HG03139 (cell line): ENCODE results near the gene SCRN1.

ENCODE experiments used
- ATAC-seq: cut with Tn5 transposase; IDR thresholded peaks from one replicate; pipeline ENCODE4 v1.9.1; 2021; ENCODE audit not compliant: unreplicated experiment

Gene SCRN1

DNA sequence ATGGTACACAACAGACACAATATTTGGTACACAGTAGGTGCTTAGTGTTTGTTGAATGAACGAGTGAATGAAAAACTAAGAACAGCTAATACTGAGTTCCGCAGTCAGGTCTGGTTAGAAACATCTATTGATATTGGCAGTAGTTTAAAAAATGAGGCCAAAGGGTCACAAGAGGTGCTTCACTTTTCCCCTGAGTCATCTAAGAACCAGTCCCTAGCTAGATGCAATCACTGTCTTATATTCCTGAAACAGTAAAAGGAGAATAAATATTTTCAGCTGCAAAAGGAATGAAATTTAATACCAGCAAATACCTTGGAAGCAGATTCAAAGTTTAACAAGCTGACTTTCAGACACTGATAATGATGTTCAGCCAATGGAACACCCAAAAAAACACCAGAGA lies 54.5 kb downstream of the SCRN1 start:
- no peak for ATAC-seq

DNA sequence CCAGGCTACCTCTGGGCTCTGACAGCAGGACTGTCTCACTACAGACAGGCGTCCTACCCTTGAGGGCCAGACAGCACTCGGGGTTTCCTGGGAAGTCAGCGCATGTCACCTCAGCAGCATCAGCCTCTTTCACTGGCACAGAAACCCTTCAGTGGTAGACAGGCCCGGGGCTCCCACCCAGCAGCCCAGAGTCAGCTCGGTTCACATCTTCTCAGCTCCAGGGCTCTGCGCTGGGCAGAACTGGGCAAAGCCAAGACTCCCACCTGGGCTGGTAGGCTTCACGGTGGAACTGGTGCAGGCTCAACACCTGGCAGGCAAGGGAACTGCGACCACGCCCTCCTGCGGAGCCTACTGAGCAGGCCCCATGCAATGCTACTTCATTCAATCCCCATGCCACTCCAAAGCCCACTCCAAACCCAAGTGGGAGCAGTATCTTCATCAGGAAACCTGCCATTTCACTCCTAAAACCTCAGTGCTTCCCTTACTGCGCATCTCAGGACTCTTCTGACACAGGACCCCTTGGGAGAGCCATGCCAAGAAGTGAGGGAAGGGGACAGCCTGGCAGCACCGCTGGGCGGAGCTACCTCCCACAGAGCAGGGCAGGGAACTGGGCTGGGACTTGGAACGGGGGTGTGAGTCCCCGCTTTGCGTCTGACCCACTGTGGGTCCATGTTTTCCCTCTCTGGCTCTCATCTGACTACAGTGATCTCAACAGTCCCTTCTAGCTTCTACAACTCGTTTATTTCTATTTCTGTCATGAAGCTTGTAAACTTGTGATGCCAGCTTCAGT lies 60.4 kb downstream of the SCRN1 start:
- ATAC-seq = no peak

DNA sequence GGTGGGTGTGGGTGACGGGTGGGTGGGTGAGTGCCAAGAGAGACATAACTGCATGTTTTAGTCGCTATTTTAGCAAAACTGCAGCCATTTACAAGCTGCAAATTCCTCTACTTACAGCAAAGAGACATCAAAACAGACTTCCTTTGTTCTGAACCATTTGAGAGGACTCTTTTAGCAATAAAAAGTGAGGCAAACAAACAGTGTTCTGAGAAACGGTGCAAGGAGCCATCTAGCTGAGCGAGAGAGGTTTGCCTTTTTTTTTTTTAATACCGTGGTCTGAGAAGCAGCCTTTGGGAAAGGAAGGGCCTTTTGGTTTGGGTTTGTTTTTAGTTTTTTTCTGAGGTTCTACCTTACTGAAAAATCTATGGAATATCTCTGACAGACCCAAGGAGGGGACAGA lies 62.9 kb downstream of the SCRN1 start:
- ATAC-seq = no peak

DNA sequence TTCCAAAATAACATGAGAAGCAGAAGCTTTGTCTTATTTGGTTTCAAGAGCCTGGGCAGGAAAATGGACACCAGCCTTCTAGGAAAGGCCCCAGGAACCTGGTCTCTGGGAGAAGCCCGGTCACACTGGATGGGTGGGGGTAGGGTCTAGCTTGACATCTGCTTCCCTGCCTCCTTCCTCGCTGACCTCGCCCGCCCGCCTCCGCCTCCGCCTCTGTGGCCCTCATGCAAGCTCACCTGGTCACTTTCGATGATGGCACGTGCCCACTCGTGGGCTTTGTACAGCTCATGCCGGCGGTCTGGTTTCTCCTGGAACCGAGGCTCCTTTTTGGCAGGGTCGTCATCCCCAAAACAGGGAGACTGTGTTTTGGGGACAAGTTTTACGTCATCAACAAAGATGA lies 63.4 kb downstream of the SCRN1 start:
- no peak for ATAC-seq

DNA sequence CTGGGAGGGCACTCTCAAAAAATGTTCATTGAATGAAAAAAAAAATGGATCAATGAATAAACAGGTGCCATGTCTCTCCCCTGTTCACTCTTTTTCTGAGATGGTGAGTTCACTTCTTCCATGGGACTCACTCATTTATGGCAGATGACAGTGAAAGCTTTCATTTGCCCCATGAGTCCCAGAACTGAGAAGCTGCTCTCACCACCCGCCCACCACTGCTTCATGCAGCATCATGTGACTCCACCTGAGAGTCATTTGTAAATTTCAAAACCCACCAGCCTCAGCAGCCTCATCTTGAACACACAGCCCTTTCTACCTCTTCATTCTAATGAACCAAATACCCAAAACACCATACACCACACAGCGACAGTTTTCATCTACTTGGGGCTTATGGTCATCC lies 64.9 kb downstream of the SCRN1 start:
- no peak for ATAC-seq

DNA sequence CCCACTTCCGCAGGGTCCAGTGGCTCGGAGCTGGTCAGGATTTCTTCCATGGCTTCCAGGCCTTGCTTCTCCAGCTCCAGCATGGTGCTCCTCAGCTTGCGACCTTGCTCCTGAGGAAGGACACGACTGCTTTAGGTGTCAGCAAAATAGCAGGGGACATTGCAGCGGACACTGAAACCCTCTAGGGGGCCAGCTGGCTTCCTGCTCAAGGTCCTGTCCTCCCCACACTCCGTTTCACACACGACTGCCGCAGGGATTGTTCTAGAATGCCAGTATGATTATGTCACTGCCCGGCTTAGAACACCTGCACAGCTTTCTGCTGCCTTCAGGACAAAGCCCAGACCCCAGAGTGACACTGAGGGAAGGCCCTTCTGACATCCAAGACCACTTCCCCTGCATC lies 65.6 kb downstream of the SCRN1 start:
- ATAC-seq = no peak

DNA sequence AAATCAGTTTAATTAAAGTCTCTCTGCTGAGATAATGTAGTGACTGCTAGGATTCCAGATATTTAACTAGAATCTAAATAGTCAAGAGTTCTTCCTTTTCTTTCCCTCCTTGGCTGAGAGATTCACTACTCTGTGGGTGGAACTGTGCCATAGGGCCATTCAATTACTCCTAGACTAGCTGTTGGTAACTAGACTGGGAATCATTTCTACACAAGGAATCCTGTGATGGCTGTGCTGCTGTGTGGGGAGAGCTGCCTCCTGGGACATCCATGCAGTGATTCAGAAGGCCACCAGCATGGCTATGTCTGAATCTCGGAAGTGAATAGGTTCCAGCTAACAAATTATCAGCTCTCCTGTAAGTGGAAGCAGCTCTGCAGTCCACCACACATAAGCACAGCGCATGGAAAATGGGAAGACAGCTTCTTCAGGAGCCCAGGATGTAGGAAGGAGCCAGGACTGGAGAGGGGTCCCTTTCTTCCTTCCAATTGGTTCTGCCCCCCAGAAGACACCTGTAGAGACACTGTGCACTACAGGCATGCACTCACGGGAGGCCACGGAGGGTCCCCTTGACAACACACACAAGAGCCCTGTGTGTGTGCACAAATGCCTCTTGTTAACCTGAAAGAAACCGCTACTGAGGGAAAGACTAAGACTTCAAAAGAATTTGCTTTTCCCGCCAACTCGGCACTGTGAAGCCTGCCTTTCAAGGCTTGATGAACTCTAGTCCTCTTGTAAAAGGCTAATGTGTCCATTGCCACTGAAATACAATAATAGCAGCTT lies 66.5 kb downstream of the SCRN1 start:
- no peak for ATAC-seq

DNA sequence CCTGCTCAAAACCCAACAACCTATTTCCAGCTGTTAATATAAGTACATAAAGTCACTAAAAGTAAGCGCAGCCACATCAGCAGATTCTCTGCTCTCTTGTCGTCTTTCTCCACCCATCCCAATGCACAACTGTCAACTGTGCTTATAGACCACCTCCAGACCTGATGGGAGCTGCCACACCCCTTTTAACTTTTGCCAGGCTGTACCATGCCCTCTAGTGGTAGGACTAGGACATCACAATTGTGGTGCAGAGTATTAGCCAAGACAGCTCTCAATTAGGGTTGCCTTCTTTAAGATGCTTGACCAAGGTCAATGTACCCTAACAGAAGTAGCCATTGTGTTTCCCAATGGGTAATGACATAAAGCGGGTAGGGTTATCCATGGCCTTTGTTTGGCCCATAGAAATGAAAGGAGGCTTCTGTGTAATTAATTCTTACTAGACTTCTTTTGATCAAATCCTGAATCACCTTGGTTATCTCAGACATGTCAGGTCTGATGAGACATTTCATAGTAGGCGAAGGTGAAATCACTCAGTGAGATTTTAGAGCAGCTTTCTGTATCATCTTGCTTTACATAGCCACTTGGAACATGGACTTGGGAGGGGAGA lies 68.1 kb downstream of the SCRN1 start:
- ATAC-seq = peak; percentile 69

DNA sequence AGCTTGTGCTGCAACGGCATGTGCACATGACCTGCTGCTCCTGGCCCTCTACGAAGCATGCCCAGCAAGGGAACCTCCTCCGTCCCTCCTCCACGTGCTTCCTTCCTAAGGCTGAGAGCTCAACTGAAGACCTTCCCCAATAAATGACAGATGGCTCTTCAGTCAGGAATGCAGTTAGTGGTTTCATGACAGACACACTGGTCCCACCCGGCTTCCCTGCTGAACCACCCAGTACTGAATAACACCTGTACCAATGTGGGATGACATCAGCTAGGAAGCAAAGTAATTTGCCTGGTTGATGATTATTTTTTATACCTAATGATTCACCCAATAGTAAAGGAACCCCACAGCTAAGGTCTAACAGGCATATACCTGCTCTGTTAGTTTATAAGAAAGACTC lies 69.1 kb downstream of the SCRN1 start:
- ATAC-seq = no peak

DNA sequence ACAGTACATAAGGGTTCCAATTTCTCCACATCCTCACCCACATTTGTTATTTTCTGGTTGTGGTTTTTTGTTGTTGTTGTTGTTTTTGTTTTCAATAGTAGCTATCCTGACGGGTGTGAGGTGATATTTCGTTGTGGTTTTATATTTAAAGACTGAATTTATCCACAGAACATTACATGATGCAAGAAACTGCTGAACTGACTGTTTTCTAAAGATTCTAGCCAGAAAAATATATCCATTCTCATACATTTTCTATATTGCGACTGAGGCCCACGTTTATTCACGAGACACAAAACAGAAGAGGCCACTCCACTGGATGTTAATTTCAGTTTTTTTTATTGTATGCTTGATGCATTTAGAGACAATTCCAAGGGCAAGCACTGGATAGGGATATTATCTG lies 69.8 kb downstream of the SCRN1 start:
- no peak for ATAC-seq

DNA sequence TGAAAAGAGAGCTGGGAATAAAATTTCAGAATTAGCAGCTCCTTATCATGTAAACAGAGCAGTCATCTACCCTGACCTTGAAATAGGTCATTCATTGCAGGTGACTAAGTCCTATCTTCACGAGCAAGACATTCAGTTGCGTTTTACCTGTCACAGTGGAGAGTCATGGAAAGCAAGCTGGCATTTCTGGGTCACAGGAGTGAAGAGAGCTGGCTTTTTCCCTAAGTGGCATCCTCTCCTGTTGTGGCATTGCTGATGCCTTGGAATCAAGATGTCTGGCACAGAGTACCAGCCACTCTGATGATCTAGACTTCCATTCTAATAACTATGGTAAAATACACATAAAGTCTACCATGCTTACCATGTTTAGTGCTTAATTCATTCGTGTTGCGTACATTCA lies 70.8 kb downstream of the SCRN1 start:
- ATAC-seq = no peak

DNA sequence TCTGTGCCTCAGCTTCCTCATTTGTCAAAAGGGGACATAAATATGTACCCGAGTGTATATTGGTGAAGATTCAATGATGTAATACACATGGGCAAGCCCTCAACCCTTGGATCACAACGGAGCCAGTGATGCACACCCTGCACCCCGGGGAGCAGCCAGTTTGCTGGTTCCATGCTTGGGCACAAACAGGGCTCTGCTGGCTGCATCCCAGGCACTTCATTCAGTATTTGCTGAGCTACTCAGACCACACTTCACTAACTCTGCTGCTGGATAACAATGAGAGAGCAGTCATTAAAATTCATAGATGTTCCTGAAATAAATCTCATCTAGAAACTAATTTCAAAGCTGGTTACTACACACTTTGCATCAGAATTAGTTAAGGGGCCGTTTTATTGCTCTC lies 72.0 kb downstream of the SCRN1 start:
- ATAC-seq = no peak

DNA sequence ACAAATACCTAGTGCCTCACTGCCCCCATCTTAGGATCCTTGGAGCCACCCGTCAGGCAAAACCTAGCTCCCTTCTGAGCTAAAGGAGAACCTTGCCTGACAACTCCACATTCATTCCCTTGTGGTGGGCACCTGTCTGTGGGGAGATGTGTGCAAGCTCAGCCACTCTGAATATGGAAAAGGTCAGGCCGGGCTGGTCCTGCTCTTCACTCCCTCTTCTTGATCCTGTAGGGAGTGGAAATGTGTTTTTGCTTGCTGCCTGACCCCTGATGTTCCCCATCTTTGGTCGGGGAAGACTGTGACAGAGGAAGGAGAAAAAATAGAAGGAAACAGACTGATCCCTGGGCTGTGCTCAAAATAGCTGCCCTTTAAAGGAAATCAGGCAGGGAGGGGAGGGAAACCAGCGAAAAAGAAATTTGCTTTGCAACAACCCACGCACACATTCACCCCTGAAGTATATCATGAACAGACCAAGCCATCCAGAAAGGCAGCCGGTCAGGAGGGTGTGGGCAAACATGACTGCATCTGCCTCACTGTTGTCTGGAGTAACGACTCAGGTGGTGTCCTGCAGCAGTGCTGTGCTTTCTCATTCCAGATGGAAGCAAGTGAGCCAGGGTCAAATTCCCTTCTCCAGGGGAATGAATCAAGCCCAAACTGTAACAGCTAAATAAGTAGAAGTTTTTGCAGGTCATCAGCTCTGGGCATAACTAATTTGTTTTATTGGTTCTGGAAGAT lies 74.0 kb downstream of the SCRN1 start:
- ATAC-seq = no peak

DNA sequence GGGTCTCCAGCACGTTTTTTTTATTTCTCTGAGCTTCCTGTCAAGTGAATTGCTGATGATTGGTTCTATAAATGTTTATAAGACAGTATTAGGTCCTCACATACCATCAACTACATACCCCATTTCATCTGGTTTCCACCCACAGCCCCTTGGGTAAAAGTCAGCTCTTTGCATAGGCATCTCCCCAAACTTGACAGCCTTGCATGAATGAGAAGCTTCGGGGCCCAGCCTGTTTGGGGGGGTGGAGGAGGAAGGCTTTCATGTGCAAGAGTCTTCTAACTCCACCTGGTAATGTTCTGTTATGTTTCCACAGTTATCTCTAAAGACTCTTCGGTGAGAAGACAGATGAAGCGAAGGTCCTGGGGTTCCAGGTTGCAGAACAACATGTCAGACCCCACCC lies 75.4 kb downstream of the SCRN1 start:
- no peak for ATAC-seq

DNA sequence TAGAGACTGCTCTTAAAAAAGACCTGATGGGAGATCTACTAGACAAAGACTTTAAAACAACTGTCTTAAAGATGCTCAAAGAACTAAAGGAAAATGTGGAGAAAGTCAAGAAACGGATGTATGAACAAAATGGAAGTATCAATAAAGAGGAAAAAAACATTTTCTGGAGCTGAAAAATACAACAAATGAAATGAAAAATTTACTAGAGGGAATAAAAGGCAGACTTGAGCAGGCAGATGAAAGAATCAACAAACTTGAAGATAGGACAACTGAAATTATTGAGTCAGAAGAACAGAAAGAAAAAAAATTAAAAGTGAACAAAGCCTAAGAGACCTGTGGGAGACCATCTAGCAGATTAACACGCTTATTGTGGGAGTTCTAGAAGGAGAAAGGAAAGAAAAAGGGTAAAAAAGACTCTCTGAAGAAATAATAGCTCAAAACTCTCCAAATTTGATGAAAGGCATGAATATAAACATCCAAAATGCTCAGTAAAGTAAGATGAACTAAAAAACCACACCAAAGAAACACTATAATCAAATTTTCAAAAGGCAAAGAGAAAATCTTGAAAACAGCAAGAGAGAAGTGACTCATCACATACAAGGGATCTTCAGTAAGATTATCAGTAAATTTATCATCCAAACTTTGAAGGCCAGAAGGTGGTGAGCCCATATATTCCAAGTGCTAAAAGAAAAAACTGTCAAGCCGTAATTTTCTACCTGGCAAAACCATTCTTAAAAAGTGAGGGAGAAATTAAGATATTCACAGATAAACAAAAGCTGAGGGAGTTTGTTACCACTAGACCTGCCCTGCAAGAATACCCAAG lies 83.2 kb downstream of the SCRN1 start:
- no peak for ATAC-seq

DNA sequence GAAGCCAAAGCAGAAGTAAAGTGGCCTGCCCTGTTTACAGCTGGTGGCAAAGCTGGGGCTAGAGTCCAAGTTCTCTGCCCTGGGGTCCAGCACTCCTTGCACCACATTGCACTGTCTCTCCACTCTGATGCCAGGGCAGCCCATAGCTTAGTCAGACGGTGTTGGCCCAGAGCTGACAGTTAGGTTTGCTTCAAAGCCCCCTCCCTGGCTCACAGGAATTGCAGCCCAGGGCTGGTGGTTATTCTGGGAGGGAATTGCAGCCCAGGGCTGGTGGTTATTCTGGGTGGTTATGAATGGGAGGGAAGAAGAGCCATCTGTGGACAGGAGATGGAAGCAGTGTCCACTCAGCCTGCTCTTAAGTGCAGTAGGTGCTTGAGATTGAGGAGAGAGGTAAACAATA lies 88.9 kb downstream of the SCRN1 start:
- no peak for ATAC-seq

DNA sequence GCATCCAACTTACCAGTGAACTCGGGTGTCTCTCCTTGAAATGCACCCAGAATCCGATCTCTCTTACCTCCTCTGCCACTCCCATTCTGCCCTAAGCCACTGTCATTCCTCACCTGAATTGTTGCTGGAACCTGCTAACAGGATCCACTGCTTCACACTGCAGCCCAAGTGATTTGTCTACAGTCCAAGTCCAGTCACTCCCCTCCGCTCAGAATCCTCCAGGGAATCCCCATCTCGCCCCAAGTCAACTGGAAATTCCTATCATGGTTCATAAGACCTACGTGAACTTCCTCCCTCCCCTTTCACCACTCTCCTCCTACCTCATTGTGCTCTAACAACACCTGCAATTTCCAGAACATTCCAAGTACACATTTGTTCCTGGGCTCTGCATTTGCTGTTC lies 91.3 kb downstream of the SCRN1 start:
- ATAC-seq = no peak

DNA sequence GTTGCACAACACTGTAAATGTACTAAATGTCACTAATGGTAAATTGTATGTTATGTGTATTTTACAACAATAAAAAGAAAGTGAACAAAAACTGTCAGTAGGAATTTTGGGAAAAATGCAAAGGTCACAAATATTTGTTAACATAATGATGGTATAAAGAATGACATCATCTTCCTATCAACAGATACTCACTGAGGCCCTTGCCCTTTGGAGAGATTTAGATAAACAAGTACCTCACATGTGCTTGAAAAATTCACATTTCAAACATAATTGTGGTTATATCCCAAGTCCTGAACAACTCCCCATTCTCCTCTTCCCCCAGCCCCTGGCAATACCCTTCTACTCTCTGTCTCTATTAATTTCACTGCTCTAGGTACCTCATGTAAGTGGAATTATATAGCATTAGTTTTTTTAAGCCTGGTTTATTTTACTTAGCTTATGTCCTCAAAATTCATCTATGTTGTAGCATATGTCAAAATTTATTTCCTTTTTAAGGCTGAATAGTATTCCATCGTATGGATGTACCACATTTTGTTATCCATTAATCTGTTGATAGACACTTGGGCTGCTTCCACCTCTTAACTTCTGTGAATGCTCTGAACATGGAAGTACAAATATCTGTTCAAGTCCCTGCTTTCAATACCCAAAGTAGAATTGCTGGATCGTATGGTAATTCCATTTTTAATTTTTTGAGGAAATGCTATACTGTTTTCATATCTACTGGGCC lies 92.8 kb downstream of the SCRN1 start:
- ATAC-seq = no peak

DNA sequence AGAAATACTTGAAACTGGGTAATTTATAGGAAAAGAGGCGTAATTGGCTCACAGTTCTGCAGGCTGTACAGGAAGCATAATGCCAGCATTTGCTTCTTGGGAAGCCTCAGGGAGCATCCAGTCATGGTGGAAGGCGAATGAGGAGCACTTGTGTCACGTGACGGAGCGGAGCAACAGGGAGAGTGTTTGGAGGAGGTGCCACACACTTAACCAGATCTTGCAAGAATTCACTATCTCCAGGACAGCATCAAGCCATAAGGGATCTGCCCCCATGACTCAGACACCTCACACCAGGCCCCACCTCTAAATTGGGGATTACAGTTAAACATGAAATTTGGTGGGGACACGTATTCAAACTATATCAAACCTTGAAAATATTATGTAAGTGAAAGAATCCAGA lies 94.0 kb downstream of the SCRN1 start:
- ATAC-seq = no peak

DNA sequence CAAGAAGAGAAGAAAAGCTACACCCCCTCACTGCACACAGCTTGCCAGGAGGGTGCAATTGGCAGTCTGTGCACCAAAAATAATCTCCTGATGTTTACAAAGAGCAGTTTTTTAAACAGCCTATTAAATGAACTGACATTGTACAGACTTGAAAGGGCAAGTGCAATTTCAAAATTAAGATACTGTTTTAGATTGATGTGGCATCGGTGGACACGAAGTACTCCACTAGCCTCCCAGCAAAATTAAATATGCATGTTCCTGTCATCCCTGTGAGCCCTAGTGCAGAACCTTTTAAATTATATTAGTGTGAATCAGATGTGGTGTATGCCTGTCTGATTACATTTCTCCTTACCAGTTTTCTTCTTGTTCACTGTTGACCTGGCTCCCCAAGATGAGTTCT lies 95.3 kb downstream of the SCRN1 start:
- no peak for ATAC-seq
